ENCODE results near the gene MSLN.

- TF ChIP-seq SUZ12 (IDR thresholded peaks at IDR 0.05; ENCODE audit: extremely low read depth, insufficient read depth, insufficient read length) (no peak), YY1 (IDR thresholded peaks at IDR 0.05; ENCODE audit: insufficient read depth, insufficient read length) (no peak), ZNF274 (IDR thresholded peaks at IDR 0.05; ENCODE audit: low read depth, low read length) (no peak)
These were observed 20.1 kb upstream of the MSLN start for GRCh38 chr16:740459-740763.

Data from NT2/D1 (cell line).